ENCODE results near the gene CNKSR1. TPM values are rescaled to one million over a fixed set of nuclear protein-coding genes. Genes with fewer than 3 reads are reported as not detected.

Gene CNKSR1
- total RNA-seq, 6 experiments from 2014 or later = 0.19 to 0.57 (median 0.33) TPM

DNA sequence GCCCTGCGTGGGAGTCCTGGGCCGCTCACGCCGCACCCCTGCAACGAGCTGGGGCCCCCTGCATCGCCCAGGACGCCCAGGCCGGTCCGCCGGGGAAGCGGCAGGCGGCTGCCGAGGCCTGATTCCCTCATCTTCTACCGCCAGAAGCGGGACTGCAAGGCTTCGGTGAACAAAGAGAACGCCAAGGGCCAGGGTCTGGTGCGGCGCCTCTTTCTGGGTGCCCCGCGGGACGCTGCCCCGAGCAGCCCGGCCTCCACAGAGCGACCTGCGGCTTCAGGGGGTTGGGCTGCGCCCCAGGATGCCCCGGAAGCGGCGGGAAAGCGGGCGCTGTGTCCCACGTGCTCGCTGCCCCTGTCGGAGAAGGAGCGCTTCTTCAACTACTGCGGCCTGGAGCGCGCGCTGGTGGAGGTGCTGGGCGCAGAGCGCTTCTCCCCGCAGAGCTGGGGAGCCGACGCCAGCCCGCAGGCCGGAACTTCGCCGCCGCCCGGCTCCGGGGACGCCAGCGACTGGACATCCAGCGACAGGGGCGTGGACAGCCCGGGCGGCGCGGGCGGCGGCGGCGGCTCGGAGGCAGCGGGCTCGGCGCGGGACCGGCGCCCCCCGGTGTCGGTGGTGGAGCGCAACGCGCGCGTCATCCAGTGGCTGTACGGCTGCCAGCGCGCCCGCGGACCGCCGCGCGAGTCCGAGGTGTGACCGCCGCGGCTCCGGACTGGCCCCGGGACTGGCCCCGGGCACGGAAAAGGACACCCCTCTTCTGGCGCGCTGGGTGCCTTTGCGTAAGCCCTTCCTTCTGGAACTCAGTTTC is 15.7 kb upstream of the CNKSR1 start:
- Mint-ChIP-seq H3K27me3 (ENCODE audit: insufficient read depth) (peaks cover 24% of the 10 kb centered on the region), H3K36me3 (ENCODE audit: low read depth) (no peaks in the 10 kb centered on the region), H3K9me3 (no peaks in the 10 kb centered on the region), H3K4me3 (peak overlapping the region; percentile 69), H3K27ac (no peak overlapping the region), H3K4me1 (ENCODE audit: low read depth) (peaks cover 3% of the 10 kb centered on the region; the same call in 1 of the 2 replicates)
- no peak for DNase-seq
- TF ChIP-seq, protein P1, sequence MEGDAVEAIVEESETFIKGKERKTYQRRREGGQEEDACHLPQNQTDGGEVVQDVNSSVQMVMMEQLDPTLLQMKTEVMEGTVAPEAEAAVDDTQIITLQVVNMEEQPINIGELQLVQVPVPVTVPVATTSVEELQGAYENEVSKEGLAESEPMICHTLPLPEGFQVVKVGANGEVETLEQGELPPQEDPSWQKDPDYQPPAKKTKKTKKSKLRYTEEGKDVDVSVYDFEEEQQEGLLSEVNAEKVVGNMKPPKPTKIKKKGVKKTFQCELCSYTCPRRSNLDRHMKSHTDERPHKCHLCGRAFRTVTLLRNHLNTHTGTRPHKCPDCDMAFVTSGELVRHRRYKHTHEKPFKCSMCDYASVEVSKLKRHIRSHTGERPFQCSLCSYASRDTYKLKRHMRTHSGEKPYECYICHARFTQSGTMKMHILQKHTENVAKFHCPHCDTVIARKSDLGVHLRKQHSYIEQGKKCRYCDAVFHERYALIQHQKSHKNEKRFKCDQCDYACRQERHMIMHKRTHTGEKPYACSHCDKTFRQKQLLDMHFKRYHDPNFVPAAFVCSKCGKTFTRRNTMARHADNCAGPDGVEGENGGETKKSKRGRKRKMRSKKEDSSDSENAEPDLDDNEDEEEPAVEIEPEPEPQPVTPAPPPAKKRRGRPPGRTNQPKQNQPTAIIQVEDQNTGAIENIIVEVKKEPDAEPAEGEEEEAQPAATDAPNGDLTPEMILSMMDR (IDR thresholded peaks at IDR 0.05) = peak; percentile 44

- TF ChIP-seq, protein P1 (IDR thresholded peaks at IDR 0.05) = no peak
- H3K4me1 Mint-ChIP-seq (ENCODE audit: low read depth) = no peaks in the 10 kb centered on the region
- H3K4me3 Mint-ChIP-seq = peak overlapping the region; percentile 69
- peaks cover 27% of the 10 kb centered on the region for H3K27me3 Mint-ChIP-seq (ENCODE audit: insufficient read depth)
- no peak for DNase-seq
- no peaks in the 10 kb centered on the region for H3K9me3 Mint-ChIP-seq
- no peak overlapping the region for H3K27ac Mint-ChIP-seq
- no peaks in the 10 kb centered on the region for H3K36me3 Mint-ChIP-seq (ENCODE audit: low read depth)
Observed at GRCh38 chr1:26162220-26162709, 15.0 kb upstream of the CNKSR1 start.

GRCh38 chr1:26163684-26164035 is 13.6 kb upstream of the CNKSR1 start:
- Mint-ChIP-seq H3K4me3 (peak overlapping the region; percentile 22; the same call in 1 of the 2 replicates), H3K9me3 (no peaks in the 10 kb centered on the region), H3K36me3 (ENCODE audit: low read depth) (no peaks in the 10 kb centered on the region), H3K27ac (no peak overlapping the region), H3K27me3 (ENCODE audit: insufficient read depth) (peaks cover 23% of the 10 kb centered on the region), H3K4me1 (ENCODE audit: low read depth) (no peaks in the 10 kb centered on the region)
- TF ChIP-seq, protein P1 (IDR thresholded peaks at IDR 0.05) = no peak
- no peak for DNase-seq

GRCh38 chr1:26164036-26164860 is 13.0 kb upstream of the CNKSR1 start:
- TF ChIP-seq, protein P1 (IDR thresholded peaks at IDR 0.05) = peak; percentile 85
- Mint-ChIP-seq H3K4me3 (peak overlapping the region; percentile 24; the same call in 1 of the 2 replicates), H3K9me3 (no peaks in the 10 kb centered on the region), H3K4me1 (ENCODE audit: low read depth) (peaks cover 2% of the 10 kb centered on the region; the same call in 1 of the 2 replicates), H3K36me3 (ENCODE audit: low read depth) (no peaks in the 10 kb centered on the region), H3K27me3 (ENCODE audit: insufficient read depth) (peaks cover 24% of the 10 kb centered on the region), H3K27ac (no peak overlapping the region)
- no peak for DNase-seq

DNA sequence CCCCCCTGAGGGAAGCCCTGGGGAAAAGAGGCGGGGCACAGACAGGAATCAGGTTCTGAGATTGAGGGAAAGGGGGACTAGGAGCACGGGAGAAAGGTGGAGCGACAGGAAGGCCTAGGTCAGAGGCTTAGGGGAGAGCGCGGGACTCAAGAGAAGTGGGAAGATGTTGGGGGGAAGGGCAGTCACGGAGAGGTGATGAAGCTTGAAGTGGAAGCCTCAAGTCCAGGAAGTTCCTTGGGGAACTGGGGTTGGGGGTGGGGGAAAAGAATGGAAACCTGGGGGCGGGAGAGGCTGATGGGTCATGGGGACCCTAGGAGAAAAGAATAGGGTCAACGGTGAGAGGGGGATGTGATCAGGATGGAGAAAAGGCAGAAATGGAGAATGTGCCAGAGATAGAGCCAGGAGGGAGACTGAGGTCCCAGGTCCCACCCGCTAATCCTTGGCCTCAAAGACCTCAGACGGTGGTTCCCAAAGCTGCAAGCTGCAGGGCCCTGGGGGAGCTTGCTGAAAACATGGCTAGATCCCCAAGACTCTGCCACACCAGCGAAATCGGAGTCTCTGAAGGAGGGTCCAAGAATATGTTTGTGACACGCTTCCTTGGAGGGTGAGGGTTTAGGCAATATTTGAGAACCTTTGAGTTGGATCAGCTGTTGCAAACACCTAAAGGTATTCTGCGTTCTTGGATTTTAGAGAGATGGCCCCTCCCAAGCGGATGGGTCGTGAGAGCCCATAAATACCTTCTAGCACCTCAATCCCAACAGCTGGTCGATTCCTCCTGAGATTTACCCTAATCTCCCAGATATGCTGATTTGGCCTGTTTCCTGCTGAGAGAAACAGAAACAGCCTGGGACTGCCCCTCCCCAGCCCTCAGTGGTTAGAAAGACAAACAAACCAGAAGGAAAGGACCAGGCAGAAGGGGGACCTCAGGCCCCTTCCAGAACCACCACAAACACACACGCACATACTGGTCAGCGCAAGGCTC is 12.1 kb upstream of the CNKSR1 start:
- H3K4me1 Mint-ChIP-seq (ENCODE audit: low read depth) = peaks cover 5% of the 10 kb centered on the region
- TF ChIP-seq, protein P1 (IDR thresholded peaks at IDR 0.05) = no peak
- peaks cover 20% of the 10 kb centered on the region for H3K27me3 Mint-ChIP-seq (ENCODE audit: insufficient read depth)
- no peaks in the 10 kb centered on the region for H3K36me3 Mint-ChIP-seq (ENCODE audit: low read depth)
- no peak overlapping the region for H3K27ac Mint-ChIP-seq
- no peak for DNase-seq
- no peak overlapping the region; the same call in 1 of the 2 replicates for H3K4me3 Mint-ChIP-seq
- no peaks in the 10 kb centered on the region for H3K9me3 Mint-ChIP-seq
